GM19463 (cell line): ENCODE results near the gene ABHD1.
"Not testable (repeated sequence)": the region's sequence is repeated elsewhere in the genome, so short reads cannot be mapped to it uniquely, and the experiment has no call there.

Experiments
- ATAC-seq: cut with Tn5 transposase; IDR thresholded peaks from one replicate; pipeline ENCODE4 v1.9.1; 2021; ENCODE audit warnings: mild to moderate bottlenecking, moderate library complexity; ENCODE audit not compliant: unreplicated experiment

Gene ABHD1

DNA sequence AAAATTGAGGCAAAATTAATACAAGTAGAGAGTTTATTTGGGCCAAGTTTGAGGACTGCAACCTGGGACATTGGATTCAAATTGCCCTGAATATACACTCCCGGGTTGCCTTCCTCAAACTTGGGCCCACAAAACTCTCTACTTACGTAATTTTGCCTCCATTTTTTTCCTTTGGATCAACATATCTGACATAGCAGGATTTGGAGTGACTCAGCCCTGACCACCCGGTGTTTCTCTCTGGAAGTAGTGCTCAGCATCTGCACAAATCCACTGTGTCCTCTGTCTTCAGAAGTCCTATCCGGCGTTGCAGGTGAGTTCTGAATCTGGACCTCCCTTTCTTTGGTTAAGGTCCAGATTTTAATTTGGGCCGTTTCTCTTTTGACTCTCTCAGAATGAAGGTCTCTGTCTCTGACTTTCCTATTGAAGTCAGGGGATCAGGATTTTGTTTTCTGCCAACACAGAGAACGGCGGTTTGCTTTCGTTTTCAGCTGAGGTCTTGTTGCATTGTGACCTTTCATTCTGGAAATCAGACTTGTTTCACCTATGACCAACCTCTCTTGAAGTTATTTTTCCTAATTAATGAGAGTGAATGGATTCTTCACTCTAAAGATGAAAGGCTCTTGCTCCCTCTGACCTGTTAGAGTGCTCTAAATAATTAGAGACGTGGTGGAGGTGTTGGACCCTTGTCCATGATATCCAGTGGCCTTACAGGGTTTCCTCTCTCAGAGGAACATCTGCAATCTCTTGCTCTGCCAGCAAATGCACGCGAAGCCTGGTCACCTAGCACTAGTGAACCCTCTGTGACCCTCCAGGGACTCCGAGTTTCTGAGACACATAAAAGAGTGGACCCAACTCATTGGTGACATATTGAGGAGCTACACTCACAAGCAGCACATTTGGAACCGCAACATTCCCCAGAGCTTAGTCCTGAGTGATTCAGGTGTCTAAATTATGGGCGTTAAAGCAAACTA lies 38.8 kb downstream of the ABHD1 start:
- no peak for ATAC-seq

- no peak for ATAC-seq
Measured at GRCh38 chr2:27164960-27165763, 41.5 kb downstream of the ABHD1 start.

- ATAC-seq: no peak
Measured at GRCh38 chr2:27170581-27171337, 47.1 kb downstream of the ABHD1 start.

DNA sequence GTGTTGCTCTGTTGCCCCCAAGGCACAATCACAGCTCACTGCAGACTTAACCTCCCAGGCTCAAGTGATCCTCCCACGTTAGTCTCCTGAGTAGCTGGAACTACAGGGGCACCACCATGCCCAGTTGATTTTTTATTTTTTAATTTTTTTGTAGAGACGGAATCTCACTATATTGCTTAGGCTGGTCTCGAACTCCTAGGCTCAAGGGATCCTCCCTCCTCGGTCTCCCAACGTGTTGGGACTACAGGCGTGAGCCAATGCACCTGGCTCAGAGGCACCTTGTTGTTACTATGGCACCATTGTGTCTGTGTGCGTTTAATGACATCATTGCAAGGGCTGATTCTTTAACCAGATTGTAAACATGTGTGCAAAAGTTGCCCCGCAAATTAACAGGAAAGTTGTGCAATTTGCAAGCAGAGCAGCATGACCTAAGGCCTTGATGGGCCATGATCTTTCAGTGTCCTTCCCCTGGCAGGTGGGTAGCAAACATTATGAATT lies 47.8 kb downstream of the ABHD1 start:
- no peak for ATAC-seq

- no peak for ATAC-seq
Measured at GRCh38 chr2:27174638-27175037, 51.0 kb downstream of the ABHD1 start.

DNA sequence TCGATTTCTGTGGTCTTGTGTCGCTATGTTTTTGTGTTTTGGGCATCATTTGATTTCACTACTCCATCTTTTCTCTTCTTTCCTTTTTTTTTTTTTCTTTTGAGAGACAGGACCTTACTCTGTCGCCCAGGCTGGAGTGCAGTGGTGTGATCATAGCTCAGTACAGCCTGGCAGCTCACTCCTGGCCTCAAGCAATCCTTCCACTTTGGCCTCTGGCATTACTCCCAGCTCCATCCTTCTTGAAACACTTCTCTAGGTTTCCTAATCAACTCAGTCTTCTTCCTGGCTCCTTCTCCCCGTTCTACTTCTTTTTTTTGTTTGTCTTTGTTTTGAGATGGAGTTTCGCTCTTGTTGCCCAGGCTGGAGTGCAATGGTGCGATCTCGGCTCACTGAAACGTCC lies 51.7 kb downstream of the ABHD1 start:
- no peak for ATAC-seq

DNA sequence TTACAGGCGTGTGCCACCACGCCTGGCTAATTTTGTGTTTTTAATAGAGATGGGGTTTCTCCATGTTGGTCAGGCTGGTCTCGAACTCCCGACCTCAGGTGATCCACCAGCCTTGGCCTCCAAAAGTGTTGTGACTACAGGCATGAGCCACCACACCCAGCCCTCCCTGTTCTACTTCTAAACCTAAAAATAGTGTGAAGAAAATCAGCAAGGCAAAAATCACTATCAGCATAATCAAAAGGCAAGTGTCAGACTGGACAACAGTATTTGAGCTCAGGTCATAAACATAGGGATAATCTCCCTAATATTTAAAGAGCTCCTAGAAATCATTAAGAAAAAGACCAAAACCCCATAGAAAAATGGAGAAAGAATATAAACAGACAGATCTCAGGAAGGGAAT lies 52.2 kb downstream of the ABHD1 start:
- not testable (repeated sequence) for ATAC-seq

GRCh38 chr2:27177441-27178351 lies 54.1 kb downstream of the ABHD1 start:
- ATAC-seq: no peak

GRCh38 chr2:27178469-27178868 lies 54.9 kb downstream of the ABHD1 start:
- no peak for ATAC-seq

DNA sequence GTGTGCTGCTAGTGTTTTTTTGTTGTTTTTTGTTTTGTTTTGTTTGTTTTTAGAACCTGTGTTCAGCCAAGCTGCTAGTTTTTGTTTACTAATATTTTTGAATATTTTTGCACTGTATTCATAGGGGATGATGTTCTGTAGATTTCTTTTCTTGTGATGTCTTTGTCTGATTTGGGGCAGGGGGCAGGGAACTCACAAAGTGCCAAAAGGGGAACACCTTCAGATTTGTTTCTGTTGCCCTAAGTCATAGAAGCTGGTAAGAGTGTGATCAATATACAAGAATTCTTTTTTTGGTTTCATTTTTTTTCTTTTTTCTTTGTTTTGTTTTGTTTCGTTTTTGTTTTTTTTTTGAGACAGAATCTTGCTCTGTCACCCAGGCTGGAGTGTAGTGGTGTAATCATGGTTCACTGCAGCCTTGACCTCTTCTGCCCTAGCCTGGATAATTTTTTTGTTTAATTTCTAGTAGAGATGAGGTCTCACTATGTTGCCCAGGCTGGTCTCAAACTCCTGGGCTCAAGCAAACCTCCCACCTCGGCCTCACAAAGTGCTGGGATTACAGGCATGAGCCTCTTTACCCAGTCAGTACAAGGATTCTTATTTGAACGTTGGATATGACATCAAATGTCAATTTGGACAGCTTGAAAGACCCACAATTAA lies 55.9 kb downstream of the ABHD1 start:
- no peak for ATAC-seq
